GM19438 (cell line): ENCODE measurements around the gene GAD1.

Source experiments
- ATAC-seq: cut with Tn5 transposase; IDR thresholded peaks from one replicate; pipeline ENCODE4 v1.9.1; 2021; ENCODE audit warnings: low read depth; ENCODE audit not compliant: unreplicated experiment

GAD1 gene

GRCh38 chr2:170887496-170887895, 70.8 kb downstream of the GAD1 start:
- no peak for ATAC-seq

DNA sequence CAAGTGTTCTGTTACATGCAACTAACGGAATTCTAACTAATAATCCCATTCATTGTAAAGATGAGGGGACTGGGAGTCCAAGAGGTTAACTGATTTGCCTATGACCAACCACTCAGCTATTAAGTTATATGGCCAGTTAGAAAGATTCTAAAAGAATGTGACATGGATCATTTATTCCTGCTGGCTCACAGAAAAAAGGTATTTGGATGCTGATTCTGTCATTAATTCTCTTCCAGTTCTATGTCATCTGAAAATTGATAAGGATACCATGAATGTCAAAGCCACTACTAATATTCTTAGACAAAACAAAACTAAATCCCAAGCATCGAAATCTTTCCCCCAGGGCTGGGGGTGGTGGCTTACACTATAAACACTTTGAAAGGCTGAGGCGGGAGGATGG, 71.2 kb downstream of the GAD1 start:
- ATAC-seq = no peak

- ATAC-seq = no peak
These were observed 75.2 kb downstream of the GAD1 start for GRCh38 chr2:170891893-170892292.

GRCh38 chr2:170892391-170892951, 75.8 kb downstream of the GAD1 start:
- no peak for ATAC-seq

GRCh38 chr2:170895023-170895757, 78.5 kb downstream of the GAD1 start:
- no peak for ATAC-seq

GRCh38 chr2:170896622-170897021, 79.9 kb downstream of the GAD1 start:
- ATAC-seq = no peak

GRCh38 chr2:170897108-170897507, 80.4 kb downstream of the GAD1 start:
- no peak for ATAC-seq

DNA sequence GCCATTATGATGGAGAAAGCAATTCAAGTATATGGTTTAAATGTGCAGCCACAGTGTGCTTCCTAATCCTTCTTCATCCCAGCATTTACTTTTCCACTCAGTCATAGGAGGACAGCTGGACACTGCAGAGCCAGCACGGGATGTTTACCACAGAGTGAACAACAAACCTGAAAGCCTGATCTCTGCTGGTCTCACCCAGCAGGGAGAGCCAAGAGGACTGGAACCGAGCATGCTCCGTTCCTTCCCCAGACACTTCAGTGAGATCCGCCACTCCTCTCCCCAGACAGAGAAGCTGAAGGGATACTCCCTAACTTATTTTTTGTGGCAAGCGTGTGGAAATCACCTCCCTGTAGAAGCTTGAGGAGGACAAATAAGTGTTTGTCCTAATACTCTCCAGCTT, 89.2 kb downstream of the GAD1 start:
- ATAC-seq = no peak
